H9 (cell line): ENCODE results near the gene TENT5C. TPM values are rescaled to one million over a fixed set of nuclear protein-coding genes. Genes with fewer than 3 reads are reported as not detected.

Experiments used
- DNase-seq: peaks from one replicate; pipeline ENCODE4 v3.0.0-alpha.2; 2017
- H2AFZ ChIP-seq: one replicate; pipeline ENCODE4 v1.6.1; 2013; ENCODE audit warnings: mild to moderate bottlenecking, low read length, control low read depth, moderate library complexity
- H2AK5ac ChIP-seq: 2 replicates; pipeline ENCODE4 v1.6.1; 2013; ENCODE audit warnings: low read length, control low read depth, mixed read lengths; ENCODE audit not compliant: insufficient read length
- H2BK120ac ChIP-seq: one replicate; pipeline ENCODE4 v1.6.1; 2013; ENCODE audit warnings: low read depth, mild to moderate bottlenecking, low read length, control low read depth, inconsistent platforms; ENCODE audit not compliant: poor library complexity, severe bottlenecking
- H2BK12ac ChIP-seq: 2 replicates; pipeline ENCODE4 v1.6.1; 2013; ENCODE audit warnings: low read length, control low read depth, mixed read lengths, low read depth; ENCODE audit not compliant: insufficient read length
- H2BK15ac ChIP-seq: 2 replicates; pipeline ENCODE4 v1.6.1; 2013; ENCODE audit warnings: low read depth, low read length, control low read depth
- H2BK20ac ChIP-seq: one replicate; pipeline ENCODE4 v1.6.1; 2013; ENCODE audit warnings: low read depth, mild to moderate bottlenecking, low read length, control low read depth, inconsistent platforms; ENCODE audit not compliant: poor library complexity, severe bottlenecking
- H2BK5ac ChIP-seq: 2 replicates; pipeline ENCODE4 v1.6.1; 2013; ENCODE audit warnings: low read length, control low read depth, mixed read lengths; ENCODE audit not compliant: insufficient read length
- H3K14ac ChIP-seq: 2 replicates; pipeline ENCODE4 v1.6.1; 2013; ENCODE audit warnings: low read length, control low read depth; ENCODE audit not compliant: insufficient read depth
- H3K18ac ChIP-seq: 2 replicates; pipeline ENCODE4 v1.6.1; 2013; ENCODE audit warnings: low read depth, mild to moderate bottlenecking, mixed read lengths, low read length, control low read depth; ENCODE audit not compliant: insufficient read length
- H3K23ac ChIP-seq: 2 replicates; pipeline ENCODE4 v1.6.1; 2013; ENCODE audit warnings: low read length, control low read depth, mixed read lengths, low read depth; ENCODE audit not compliant: insufficient read length
- H3K23me2 ChIP-seq: 2 replicates; pipeline ENCODE4 v1.6.1; 2013; ENCODE audit warnings: low read depth, mild to moderate bottlenecking, mixed read lengths, low read length, control low read depth; ENCODE audit not compliant: insufficient read length, poor library complexity, severe bottlenecking
- H3K27ac ChIP-seq: 2 replicates; pipeline ENCODE4 v1.5.1; 2013; ENCODE audit warnings: low read length, control low read depth, mixed read lengths, low read depth; ENCODE audit not compliant: insufficient read length
- H3K27me3 ChIP-seq: 2 replicates; pipeline ENCODE4 v1.6.1; 2013; ENCODE audit warnings: low read length, control low read depth, inconsistent platforms; ENCODE audit not compliant: insufficient read depth
- H3K4ac ChIP-seq: 2 replicates; pipeline ENCODE4 v1.6.1; 2013; ENCODE audit warnings: low read depth, mild to moderate bottlenecking, control low read depth, inconsistent platforms, low read length, moderate library complexity
- H3K4me1 ChIP-seq: 2 replicates; pipeline ENCODE4 v1.6.1; 2013; ENCODE audit warnings: low read length, control low read depth, inconsistent platforms; ENCODE audit not compliant: insufficient read depth
- H3K4me2 ChIP-seq: 2 replicates; pipeline ENCODE4 v1.6.1; 2013; ENCODE audit warnings: low read length, control low read depth, mixed read lengths; ENCODE audit not compliant: insufficient read length, insufficient read depth
- H3K56ac ChIP-seq: 2 replicates; pipeline ENCODE4 v1.6.1; 2013; ENCODE audit warnings: low read depth, mild to moderate bottlenecking, mixed read lengths, low read length, control low read depth; ENCODE audit not compliant: insufficient read length
- H3K79me1 ChIP-seq: 2 replicates; pipeline ENCODE4 v1.6.1; 2013; ENCODE audit warnings: low read depth, mild to moderate bottlenecking, moderate library complexity, low read length, control low read depth, inconsistent platforms; ENCODE audit not compliant: insufficient read depth, poor library complexity, severe bottlenecking
- H3K79me2 ChIP-seq: 2 replicates; pipeline ENCODE4 v1.6.1; 2013; ENCODE audit warnings: low read length, control low read depth, inconsistent platforms; ENCODE audit not compliant: insufficient read depth
- H3K9ac ChIP-seq: 2 replicates; pipeline ENCODE4 v1.6.1; 2013; ENCODE audit warnings: low read length, control low read depth, mixed read lengths; ENCODE audit not compliant: insufficient read length; ENCODE audit errors: extremely low read depth
- H3K9me3 ChIP-seq: one replicate; pipeline ENCODE4 v1.6.1; 2013; ENCODE audit warnings: low read depth, low read length, inconsistent platforms; ENCODE audit not compliant: control insufficient read depth
- H3T11ph ChIP-seq: one replicate; pipeline ENCODE4 v1.6.1; 2013; ENCODE audit warnings: mild to moderate bottlenecking, low read length, control low read depth, inconsistent platforms
- H4K20me1 ChIP-seq: one replicate; pipeline ENCODE4 v1.6.1; 2013; ENCODE audit not compliant: control insufficient read depth, insufficient read length, insufficient read depth
- H4K5ac ChIP-seq: 2 replicates; pipeline ENCODE4 v1.6.1; 2013; ENCODE audit warnings: low read depth, mild to moderate bottlenecking, mixed read lengths, low read length, control low read depth; ENCODE audit not compliant: insufficient read length
- H4K8ac ChIP-seq: replicated peaks from 2 replicates; pipeline ENCODE4 v1.6.1; 2013; ENCODE audit warnings: low read length, control low read depth, mixed read lengths, low read depth; ENCODE audit not compliant: insufficient read length
- H4K91ac ChIP-seq: 2 replicates; pipeline ENCODE4 v1.6.1; 2013; ENCODE audit warnings: low read depth, mild to moderate bottlenecking, moderate library complexity, mixed read lengths, low read length, control low read depth; ENCODE audit not compliant: insufficient read length
- H3K27ac Mint-ChIP-seq, 3 experiments: 2 replicates in 2 of 3; 3 replicates in 1 of 3; pipeline ENCODE4 v1.8.0; 2020 to 2021; ENCODE audit warnings: mixed read lengths in 3 of 3, mild to moderate bottlenecking in 1 of 3, moderate library complexity in 1 of 3
- H3K27me3 Mint-ChIP-seq: 2 replicates; pipeline ENCODE4 v1.8.0; 2021; ENCODE audit warnings: low read depth, mild to moderate bottlenecking, moderate library complexity, mixed read lengths
- H3K36me3 Mint-ChIP-seq, 3 experiments: 2 replicates in 2 of 3; 3 replicates in 1 of 3; pipeline ENCODE4 v1.8.0; 2020 to 2021; ENCODE audit warnings: low read depth in 3 of 3, mixed read lengths in 3 of 3; ENCODE audit not compliant: insufficient read depth in 1 of 3
- H3K4me1 Mint-ChIP-seq, 2 experiments: 2 replicates each; pipeline ENCODE4 v1.8.0; 2020; ENCODE audit warnings: mixed read lengths in 2 of 2
- H3K4me3 Mint-ChIP-seq, 2 experiments: 2 replicates in 1 of 2; 3 replicates in 1 of 2; pipeline ENCODE4 v1.8.0; 2020 to 2021; ENCODE audit warnings: mild to moderate bottlenecking in 2 of 2, mixed read lengths in 2 of 2, moderate library complexity in 1 of 2
- H3K9me3 Mint-ChIP-seq, 2 experiments: 2 replicates in 1 of 2; 3 replicates in 1 of 2; pipeline ENCODE4 v1.8.0; 2020; ENCODE audit warnings: mild to moderate bottlenecking in 2 of 2, mixed read lengths in 2 of 2, moderate library complexity in 1 of 2
- CTCF ChIP-seq: fragments of 200-600 bp; sonication (generic); conservative IDR thresholded peaks from 3 replicates; pipeline ENCODE4 v1.8.0; 2021; ENCODE audit warnings: antibody characterized with exemption, mild to moderate bottlenecking
- WGBS: extraction: QIAGEN DNeasy Blood & Tissue Kit; methylation state at CpG from one replicate; pipeline ENCODE4 v1.1.7; 2013; ENCODE audit warnings: missing lambda C conversion rate, low lambda C conversion rate, mixed read lengths; ENCODE audit not compliant: insufficient read length; ENCODE audit errors: extremely low coverage; 5-methylcytosine and 5-hydroxymethylcytosine counted together
- total RNA-seq: library from RNA; stranded (reverse); gene quantifications from 2 replicates; pipeline ENCODE4 v1.2.1, GENCODE V29; 2021

Gene TENT5C
- total RNA-seq, 1 experiment from 2014 or later, result 0.37 TPM

- H3K36me3 Mint-ChIP-seq, result peaks cover 0 to 4% (median 1%) of the 10 kb centered on the region in 3 experiments; a peak in 4 of 7 replicates
- H2AFZ ChIP-seq, result no peak overlapping the region
- H3K4me3 Mint-ChIP-seq, result no peak overlapping the region
- H3T11ph ChIP-seq, result no peak overlapping the region
- H3K4me1 Mint-ChIP-seq, result peaks cover 18 to 19% of the 10 kb centered on the region in 2 experiments
- no peaks in the 10 kb centered on the region; the same call in 1 of the 2 replicates for H3K27me3 Mint-ChIP-seq
- no peaks in the 10 kb centered on the region for H3K79me1 ChIP-seq
- H4K8ac ChIP-seq, result no peak overlapping the region
- H3K23ac ChIP-seq, result no peak overlapping the region
- no peak overlapping the region for H3K14ac ChIP-seq
- no peak overlapping the region for H2BK5ac ChIP-seq
- H3K79me2 ChIP-seq, result no peaks in the 10 kb centered on the region
- no peak overlapping the region for H4K5ac ChIP-seq
- DNase-seq, result no peak
- H3K27me3 ChIP-seq, result no peaks in the 10 kb centered on the region
- H3K4ac ChIP-seq, result no peak overlapping the region
- no peaks in the 10 kb centered on the region for H3K9me3 ChIP-seq
- H3K9ac ChIP-seq, result no peak overlapping the region
- TF ChIP-seq CTCF, result no peak
- no peak overlapping the region for H2BK12ac ChIP-seq
- no peak overlapping the region for H4K91ac ChIP-seq
- H3K18ac ChIP-seq, result no peak overlapping the region
- H4K20me1 ChIP-seq, result no peaks in the 10 kb centered on the region
- H3K56ac ChIP-seq, result no peak overlapping the region
- no CpG with 5 or more reads among the region's 2 CpGs for WGBS
- H2AK5ac ChIP-seq, result no peak overlapping the region
- no peak overlapping the region for H2BK20ac ChIP-seq
- H3K9me3 Mint-ChIP-seq, result peaks cover 0 to 4% of the 10 kb centered on the region in 2 experiments; a peak in 1 of 5 replicates
- 0 out of 2 replicates have a peak, but pooled peaks cover 5% of the 10 kb centered on the region for H3K4me1 ChIP-seq
- no peak overlapping the region for H3K27ac Mint-ChIP-seq
- H3K27ac ChIP-seq, result no peak overlapping the region
- no peaks in the 10 kb centered on the region for H3K23me2 ChIP-seq
- H2BK120ac ChIP-seq, result no peak overlapping the region
- H2BK15ac ChIP-seq, result no peak overlapping the region
- H3K4me2 ChIP-seq, result no peak overlapping the region
Measured at GRCh38 chr1:117648015-117648414, 42.2 kb downstream of the TENT5C start.
